Ramos (cell line): ENCODE results near the gene IFNG-AS1.

Experiments used
- in situ Hi-C: fragments of 300-500 bp; cut with MboI; formaldehyde crosslinking; loops from one replicate; pipeline ENCODE4 v1.14.3; 2022; ENCODE audit warnings: low sequenced_read_pairs; ENCODE audit not compliant: unreplicated experiment

IFNG-AS1 gene

DNA sequence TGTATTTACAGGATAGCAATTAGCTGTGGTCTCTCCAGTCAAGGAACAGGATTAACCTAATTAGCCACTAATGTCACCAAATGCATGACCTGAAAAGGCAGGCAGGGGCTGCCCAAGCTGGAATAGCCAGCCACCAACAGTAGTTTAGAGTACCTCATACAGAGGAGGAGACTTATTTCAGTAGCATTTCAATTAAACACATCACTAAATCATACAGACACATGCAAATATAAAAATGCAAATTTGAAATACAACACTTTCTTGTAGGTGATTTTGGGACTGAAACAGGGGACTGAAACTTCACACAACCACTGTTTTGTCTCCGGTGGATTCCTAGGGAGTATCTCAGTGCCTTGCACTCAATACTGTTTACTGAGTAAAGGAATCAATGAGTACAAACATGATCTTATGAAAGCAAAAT, 636 bp upstream of the IFNG-AS1 start:
- in situ Hi-C loops: loop anchor here (25.0 kb wide), 2 partner anchors 624 to 1376 kb away; partner anchors contain the start of gene RAP1B

DNA sequence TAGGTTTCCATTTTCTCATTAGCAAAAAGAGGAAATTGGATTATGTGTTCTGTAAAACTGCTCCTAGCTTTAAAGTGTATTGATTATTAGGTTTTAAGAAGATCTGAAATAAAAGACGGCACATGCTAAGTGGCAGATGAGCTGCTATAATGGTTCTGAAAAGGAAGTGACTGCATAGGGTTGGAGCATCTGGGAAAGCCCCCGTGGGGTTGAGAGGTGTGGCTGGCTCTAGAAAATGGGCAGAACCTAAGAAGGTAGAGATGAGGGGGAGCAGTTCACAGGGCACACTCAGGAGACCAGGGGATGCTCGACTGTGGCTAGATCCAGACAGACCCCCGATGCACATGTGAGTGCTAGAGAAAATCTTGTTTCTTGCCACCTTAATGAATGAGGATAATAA, 1.9 kb downstream of the IFNG-AS1 start:
- in situ Hi-C loops: loop anchor here (25.0 kb wide), 2 partner anchors 621 to 1379 kb away; partner anchors contain the start of gene RAP1B

- in situ Hi-C loops: loop anchor here (25.0 kb wide), 2 partner anchors 619 to 1381 kb away; partner anchors contain the start of gene RAP1B
These were observed 3.9 kb downstream of the IFNG-AS1 start for GRCh38 chr12:67993143-67993542.

DNA sequence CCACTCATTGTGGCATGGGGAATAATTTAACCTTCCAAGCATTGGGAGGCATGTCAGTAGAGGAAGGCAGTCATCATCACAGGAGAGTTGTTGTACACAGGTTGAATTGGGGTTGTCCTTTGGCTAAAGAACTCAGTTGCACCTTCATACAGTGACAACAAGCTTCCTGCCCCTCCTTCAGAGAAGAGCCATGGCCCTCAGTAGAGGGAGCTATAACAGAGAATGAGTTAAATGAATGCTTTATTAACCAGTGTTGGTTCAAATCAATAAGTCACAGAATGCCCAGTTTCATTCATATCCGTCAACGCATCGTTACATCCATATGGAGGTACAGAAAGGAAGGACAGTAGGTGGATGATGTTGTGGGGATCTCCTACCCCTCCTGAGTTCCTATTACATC, 4.8 kb downstream of the IFNG-AS1 start:
- in situ Hi-C loops: loop anchor here (25.0 kb wide), 2 partner anchors 618 to 1382 kb away; partner anchors contain the start of gene RAP1B

- in situ Hi-C loops: loop anchor here (25.0 kb wide), 2 partner anchors 616 to 1384 kb away; partner anchors contain the start of gene RAP1B
These were observed 7.1 kb downstream of the IFNG-AS1 start for GRCh38 chr12:67996347-67996746.

- in situ Hi-C loops: loop anchor here (25.0 kb wide), 2 partner anchors 614 to 1386 kb away; partner anchors contain the start of gene RAP1B
These were observed 9.1 kb downstream of the IFNG-AS1 start for GRCh38 chr12:67998379-67998778.

GRCh38 chr12:67999244-67999643, 10.0 kb downstream of the IFNG-AS1 start:
- in situ Hi-C loops: loop anchor here (25.0 kb wide), 2 partner anchors 613 to 1387 kb away; partner anchors contain the start of gene RAP1B

- in situ Hi-C loops: no loop called here
These were observed 12.5 kb downstream of the IFNG-AS1 start for GRCh38 chr12:68001486-68002466.

- in situ Hi-C loops: no loop called here
These were observed 14.5 kb downstream of the IFNG-AS1 start for GRCh38 chr12:68003777-68004176.

- in situ Hi-C loops: no loop called here
These were observed 17.8 kb downstream of the IFNG-AS1 start for GRCh38 chr12:68007033-68007432.

- in situ Hi-C loops: no loop called here
These were observed 18.2 kb downstream of the IFNG-AS1 start for GRCh38 chr12:68007466-68007865.

- in situ Hi-C loops: no loop called here
These were observed 22.1 kb downstream of the IFNG-AS1 start for GRCh38 chr12:68011206-68011881.

DNA sequence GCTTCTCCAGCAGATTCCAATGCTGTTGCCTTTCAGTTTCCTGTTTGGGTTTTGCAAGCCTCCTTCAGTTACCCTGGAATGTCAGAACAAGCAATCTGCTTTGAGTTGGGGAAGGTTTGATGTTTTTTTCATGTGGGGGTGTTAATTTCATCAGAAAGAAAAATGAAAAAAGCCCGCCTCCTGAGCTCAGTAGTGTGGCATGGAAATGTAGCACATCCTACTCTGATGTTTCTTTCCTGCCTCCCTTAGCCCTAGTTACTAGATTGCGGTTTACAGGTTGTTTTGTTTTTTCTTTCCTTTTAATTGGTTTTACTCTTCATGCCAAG, 22.6 kb downstream of the IFNG-AS1 start:
- in situ Hi-C loops: no loop called here

GRCh38 chr12:68012712-68013111, 23.5 kb downstream of the IFNG-AS1 start:
- in situ Hi-C loops: no loop called here

DNA sequence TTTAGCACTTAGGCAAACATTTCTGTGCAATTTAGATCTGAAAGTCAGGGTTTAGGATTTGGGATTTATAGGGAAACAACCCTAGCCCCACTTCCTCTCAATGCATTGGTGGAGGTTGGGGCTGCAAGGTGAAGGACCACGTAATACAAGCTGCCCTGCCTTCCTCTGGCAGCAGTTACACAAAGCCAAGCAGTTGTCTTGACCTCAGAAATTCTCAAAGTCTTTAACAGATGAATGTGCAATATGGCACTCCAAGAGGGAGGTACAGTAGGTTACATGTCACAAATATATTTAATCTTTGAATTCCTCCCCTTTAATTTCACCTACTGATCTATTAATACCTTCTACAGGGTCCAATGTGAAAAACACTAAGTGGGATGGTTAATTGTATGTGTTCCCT, 23.9 kb downstream of the IFNG-AS1 start:
- in situ Hi-C loops: no loop called here

DNA sequence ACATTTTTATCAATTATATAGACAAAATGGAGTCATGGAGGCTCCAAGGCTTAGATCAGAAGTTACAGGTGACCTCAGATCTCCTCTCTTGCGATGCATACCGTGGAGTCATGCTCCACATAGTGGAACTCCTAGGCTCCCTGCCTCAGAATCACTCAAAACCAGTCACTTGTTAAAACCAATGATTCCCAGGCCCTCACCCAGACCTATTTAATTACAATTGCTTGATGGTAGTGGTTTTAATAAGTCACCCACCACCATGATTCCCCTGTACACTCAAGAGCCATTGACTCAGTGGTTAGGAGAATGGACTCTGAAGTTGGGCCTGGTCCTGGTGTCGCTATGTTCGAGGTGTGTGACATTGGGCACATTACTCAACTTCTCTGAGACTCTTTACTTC, 26.9 kb downstream of the IFNG-AS1 start:
- in situ Hi-C loops: no loop called here

DNA sequence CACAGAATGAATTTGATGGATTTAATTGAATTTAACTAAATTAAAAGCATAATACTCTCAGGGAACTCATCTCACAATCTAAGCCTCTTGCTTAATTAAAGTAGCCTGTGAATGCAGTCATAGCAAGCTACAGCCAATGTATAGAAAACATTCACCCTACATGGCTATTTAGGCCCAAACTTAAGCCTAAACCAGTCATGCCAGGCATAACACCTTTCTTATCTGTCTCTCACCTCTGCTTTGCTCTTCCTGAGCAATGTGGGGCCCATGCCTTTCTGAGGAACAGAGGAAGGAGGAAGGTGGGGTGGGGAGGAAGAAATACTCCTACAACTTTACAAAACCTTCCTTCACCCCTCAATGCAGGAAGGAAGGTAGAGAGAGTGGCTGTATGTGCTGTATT, 29.1 kb downstream of the IFNG-AS1 start:
- in situ Hi-C loops: no loop called here

- in situ Hi-C loops: no loop called here
These were observed 30.8 kb downstream of the IFNG-AS1 start for GRCh38 chr12:68020049-68020448.

GRCh38 chr12:68020699-68021098, 31.5 kb downstream of the IFNG-AS1 start:
- in situ Hi-C loops: no loop called here

DNA sequence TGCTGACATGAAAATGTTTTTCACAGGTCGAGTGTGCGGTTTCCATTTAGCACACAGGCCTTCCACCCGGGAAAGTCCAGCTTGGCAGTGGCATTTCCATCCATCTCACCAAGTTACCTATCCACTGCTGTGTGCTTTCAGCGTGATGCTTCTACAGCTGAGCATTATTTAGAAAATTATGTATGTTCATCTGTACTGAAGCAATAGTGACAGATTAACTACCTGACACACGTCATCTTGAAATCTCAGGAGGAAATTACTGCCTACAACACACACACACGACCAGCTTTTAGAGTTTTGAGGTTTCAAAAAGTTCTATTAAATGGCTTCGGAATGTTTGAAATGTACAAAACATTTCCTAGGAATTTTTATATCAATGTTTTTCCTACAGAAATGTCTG, 39.4 kb downstream of the IFNG-AS1 start:
- in situ Hi-C loops: no loop called here

- in situ Hi-C loops: no loop called here
These were observed 41.0 kb downstream of the IFNG-AS1 start for GRCh38 chr12:68030248-68030647.
